Inferior parietal cortex (tissue), 1 donor: ENCODE data around the gene CERCAM.
A peak's percentile ranks its signal among the peaks of the same experiment; 100 is the strongest.
"Not testable (repeated sequence)": the region's sequence is repeated elsewhere in the genome, so short reads cannot be mapped to it uniquely, and the experiment has no call there.

ENCODE experiments used
- DNase-seq: peaks from one replicate; pipeline ENCODE4 v3.0.0-alpha.2; 2016; ENCODE audit errors: extremely low spot score

The CERCAM gene

DNA sequence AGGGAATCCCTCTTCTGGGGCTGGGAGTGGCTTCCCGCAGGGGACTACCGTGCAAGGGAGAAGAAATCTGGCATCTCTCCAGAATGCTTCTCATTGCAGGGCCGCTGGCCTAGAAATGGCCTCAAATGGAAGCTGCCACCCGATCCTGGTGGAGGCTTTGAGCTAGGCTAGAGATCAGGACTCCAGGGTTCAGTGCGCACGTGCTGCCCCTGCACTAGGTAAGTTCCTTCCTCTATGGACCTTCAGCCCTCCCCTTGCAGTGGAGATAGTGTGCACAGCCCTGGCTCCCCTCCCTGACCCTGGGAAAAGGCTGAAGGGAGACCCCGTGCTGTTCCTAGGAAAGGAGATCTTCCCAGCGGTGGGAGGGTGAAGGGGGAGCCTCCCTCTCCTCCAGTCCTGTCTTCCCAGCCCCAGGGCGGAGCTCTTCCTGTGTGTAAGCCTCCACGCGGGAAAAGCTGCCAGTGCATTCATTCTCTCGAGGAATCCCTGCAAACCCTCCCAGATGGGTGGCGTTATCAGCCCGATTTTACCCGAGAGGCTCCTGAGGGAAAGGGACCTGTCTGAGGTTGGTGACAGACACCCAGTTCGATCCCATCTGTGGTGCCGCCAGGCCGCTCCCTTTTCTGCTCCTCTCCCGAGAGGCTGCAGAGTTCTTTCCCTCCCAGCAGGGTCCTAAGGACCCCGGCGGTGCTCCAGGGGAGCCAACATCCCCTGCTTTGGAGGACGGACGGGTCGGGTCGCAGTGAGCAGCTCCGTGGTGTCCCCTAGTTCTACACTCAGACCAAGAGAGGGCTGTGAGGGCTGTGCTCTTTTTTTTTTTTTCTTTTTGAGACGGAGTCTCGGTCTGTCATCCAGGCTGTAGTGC, 1.4 kb upstream of the CERCAM start:
- DNase-seq = no peak

- peak; percentile 67 for DNase-seq
Observed at GRCh38 chr9:128420060-128420650, 502 bp upstream of the CERCAM start.

DNA sequence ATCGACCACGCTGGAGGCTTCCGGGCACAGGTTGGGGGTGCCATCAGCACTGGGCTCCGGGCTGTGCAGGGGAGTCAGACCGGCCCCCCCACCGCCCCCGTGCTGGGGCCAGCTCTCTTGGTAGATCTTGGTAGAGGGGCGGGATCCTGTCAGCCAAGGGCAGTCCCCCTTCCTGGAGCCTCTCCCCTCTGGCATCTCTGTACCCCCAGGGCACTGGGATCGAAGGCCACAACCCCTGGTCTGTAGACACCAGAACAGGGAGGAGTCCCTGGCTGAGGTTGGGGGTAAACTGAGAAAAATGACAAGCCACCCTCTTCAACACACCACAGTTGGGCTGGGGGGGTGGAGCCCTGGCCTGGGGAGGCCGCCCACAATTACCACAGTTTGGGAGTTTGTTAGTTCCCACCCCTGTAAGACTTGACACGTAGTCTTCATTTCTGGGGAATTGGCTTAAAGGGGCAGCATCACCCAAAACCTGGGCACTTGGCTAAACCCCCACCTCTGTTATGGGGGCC, 882 bp downstream of the CERCAM start:
- no peak for DNase-seq

DNA sequence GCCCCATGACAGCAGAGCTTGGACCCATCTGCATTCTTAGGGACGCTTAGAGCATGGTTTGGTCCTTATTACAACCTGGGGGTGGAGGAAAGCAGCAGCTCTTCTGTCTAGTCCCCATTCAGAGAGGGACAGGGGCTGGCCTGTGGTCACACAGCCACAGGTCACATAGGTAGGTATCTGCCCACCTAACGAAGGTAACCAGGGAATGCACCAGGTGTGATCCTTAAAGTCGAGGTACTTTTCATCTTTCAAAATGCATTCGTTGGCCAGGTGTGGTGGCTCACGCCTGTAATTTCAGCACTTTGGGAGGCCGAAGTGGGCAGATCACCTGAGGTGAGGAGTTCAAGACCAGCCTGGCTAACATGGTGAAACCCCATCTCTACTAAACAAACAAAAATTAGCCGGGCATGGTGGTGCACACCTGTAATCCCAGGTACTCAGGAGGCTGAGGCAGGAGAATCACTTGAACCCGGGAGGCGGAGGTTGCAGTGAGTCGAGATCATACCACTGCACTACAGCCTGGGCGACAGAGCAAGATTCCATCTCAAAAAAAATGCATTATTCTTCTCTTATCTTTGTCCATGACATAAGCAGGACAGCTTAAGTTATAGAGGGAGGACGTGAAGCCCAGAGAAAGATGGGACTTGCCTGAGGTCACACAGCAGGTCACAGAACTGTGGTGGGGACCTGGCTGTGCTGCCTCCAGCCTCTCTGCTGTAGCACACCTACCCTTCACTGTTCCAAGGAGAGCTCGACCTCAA, 1.5 kb downstream of the CERCAM start:
- not testable (repeated sequence) for DNase-seq

- DNase-seq = no peak
Observed at GRCh38 chr9:128422783-128423150, 2.1 kb downstream of the CERCAM start.

DNA sequence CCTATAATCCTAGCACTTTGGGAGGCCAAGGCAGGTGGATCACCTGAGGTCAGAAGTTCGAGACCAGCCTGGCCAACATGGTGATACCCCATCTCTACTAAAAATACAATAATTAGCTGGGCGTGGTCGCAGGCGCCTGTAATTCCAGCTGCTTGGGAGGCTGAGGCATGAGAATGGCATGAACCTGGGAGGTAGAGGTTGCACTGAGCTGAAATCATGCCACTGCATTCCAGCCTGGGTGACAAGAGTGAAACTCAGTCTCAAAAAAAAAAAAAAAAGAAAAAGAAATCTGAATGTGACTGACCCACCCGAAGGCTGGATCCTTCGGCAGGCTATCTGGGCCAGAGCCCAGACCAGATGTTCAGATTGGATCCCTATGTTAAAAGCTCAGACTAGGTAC, 2.7 kb downstream of the CERCAM start:
- not testable (repeated sequence) for DNase-seq

DNA sequence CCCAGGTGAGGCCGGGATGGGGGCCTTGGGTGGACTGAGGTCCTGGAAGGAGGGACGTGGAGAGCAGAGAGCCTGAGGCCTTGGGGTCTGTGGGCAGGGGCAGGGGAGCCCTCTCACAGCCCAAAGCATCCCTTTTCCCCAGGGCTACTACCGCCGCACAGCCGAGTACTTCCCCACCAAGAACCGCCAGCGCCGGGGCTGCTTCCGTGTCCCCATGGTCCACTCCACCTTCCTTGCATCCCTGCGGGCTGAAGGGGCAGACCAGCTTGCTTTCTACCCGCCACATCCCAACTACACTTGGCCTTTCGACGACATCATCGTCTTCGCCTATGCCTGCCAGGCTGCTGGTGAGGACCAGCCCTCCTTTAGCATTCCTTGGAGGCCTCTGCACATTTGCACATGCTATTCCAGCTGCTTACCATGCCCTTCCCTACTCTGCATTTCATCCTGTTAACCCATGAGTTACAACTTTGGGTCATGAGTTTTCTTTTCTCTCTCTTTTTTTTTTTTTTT, 3.7 kb downstream of the CERCAM start:
- DNase-seq = no peak

- no peak for DNase-seq
Observed at GRCh38 chr9:128428644-128429512, 8.2 kb downstream of the CERCAM start.

DNA sequence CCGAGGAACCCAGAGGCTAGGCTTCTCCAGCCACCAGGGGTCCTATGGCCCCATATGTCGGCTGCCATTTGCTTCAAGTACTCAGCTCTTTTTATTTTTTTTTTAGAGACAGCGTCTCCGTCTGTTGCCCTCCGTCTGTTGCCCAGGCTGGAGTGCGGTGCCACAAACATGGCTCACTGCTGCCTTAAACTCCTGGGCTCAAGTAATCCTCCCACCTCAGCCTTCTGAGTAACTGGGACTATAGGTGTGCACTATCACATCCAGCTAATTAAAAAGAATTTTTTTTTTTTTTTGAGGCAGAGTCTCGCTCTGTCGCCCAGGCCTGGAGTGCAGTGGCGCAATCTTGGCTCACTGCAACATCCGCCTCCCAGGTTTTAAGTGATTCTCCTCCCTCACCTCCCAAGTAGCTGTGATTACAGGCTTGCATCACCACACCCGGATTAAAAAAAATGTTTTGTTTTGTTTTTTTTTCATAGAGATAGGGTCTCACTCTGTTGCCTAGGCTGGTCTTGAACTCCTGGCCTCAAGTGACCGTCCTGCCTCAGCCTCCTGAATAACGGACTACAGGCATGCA, 8.9 kb downstream of the CERCAM start:
- no peak for DNase-seq

GRCh38 chr9:128431207-128431606, 10.6 kb downstream of the CERCAM start:
- DNase-seq = no peak

DNA sequence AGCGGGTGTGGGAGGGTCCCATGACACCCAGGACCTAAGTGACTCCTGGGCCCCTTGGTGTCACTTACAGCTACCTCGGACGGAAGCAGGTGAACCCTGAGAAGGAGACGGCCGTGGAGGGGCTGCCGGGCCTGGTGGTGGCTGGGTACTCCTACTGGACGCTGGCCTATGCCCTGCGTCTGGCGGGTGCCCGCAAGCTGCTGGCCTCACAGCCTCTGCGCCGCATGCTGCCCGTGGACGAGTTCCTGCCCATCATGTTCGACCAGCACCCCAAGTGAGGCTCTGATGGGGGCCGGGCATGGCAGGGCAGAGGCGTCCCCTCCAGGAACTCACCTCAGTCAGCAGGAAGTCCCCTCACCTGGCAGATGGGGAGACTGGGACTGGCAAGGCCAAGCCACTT, 13.7 kb downstream of the CERCAM start:
- DNase-seq = no peak

GRCh38 chr9:128435611-128436010, 15.0 kb downstream of the CERCAM start:
- DNase-seq = no peak

DNA sequence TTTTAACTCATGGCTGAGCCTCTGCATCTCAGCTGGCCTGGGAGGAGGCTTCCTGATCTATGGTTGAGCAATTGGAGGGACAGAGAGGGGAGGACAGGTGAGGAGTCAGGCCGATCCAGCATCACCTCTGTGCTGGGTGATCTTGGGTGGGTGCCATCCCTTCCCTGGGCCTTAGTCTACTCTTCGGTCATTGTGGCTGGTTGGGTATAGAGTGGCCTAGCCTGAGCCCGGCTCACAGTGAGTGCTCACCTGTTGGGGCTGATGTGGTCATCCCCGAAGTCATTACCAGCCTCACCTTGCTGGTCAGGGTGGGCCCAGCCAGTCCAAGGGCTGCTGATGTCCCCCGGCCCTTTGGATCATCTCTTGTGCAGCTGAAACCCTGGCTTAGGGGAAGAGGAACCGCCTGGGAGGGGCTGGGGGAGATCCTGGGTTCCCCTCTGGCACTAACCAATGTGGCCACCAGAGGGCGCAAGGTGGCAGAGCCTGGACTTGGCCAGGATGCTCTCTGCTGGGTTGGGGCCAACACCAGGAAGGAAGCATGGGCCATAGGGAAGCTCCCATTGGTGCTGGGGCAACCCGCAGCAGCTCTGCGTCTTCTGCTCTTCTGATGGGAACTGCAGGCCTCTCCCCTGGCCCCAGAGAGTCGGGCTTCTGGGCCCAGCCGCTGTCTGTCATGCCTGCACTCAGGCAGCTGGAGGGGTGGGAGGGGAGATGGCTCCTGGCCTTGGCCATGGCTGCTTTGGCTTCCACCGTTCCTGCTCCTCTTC, 17.9 kb downstream of the CERCAM start:
- DNase-seq = peak; percentile 84

GRCh38 chr9:128439273-128439672, 18.6 kb downstream of the CERCAM start:
- DNase-seq = no peak

- DNase-seq = no peak
Observed at GRCh38 chr9:128442150-128442549, 21.5 kb downstream of the CERCAM start.

DNA sequence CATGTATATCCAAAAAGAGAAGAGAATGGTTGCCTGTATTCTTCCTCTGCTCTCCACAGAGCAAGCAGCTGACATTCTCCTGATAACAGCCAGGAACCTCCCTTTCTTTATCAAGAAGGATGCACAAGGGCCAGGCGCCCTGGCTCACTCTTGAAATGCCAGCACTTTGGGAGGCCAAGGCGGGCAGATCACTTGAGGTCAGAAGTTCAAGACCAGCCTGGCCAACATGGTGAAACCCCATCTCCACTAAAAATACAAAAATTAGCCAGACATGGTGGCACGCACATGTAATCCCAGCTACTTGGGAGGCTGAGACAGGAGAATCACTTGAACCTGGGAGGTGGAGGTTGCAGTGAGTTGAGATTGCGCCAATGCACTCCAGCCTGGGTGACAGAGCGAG, 25.8 kb downstream of the CERCAM start:
- not testable (repeated sequence) for DNase-seq

GRCh38 chr9:128448746-128449145, 28.1 kb downstream of the CERCAM start:
- DNase-seq = no peak

- no peak for DNase-seq
Observed at GRCh38 chr9:128454991-128455390, 34.3 kb downstream of the CERCAM start.

GRCh38 chr9:128455849-128456612, 35.4 kb downstream of the CERCAM start, which contains the start of gene ODF2:
Gene ODF2, plus strand, starts transcription at chr9:128456006. Its CDS starts 86 bp downstream, at chr9:128456092.
- peak; percentile 96 for DNase-seq
